Neural crest cell (in vitro differentiated cells): ENCODE measurements around the gene PRICKLE2. TPM values are rescaled to one million over a fixed set of nuclear protein-coding genes. Genes with fewer than 3 reads are reported as not detected.

Source experiments
- DNase-seq: peaks from one replicate; pipeline ENCODE4 v3.0.0; 2021; ENCODE audit warnings: low read depth, mixed read lengths, low spot score
- H3K27ac Mint-ChIP-seq: one replicate; pipeline ENCODE4 v1.8.0; 2021; ENCODE audit warnings: mild to moderate bottlenecking, mixed read lengths; ENCODE audit not compliant: unreplicated experiment
- H3K27me3 Mint-ChIP-seq: 2 replicates; pipeline ENCODE4 v1.8.0; 2021; ENCODE audit warnings: low read depth, mild to moderate bottlenecking, mixed read lengths
- H3K36me3 Mint-ChIP-seq: 2 replicates; pipeline ENCODE4 v1.8.0; 2021; ENCODE audit warnings: low read depth, mild to moderate bottlenecking, mixed read lengths
- H3K4me1 Mint-ChIP-seq: 2 replicates; pipeline ENCODE4 v1.8.0; 2021; ENCODE audit warnings: mixed read lengths
- H3K4me3 Mint-ChIP-seq: one replicate; pipeline ENCODE4 v1.8.0; 2021; ENCODE audit warnings: mild to moderate bottlenecking, mixed read lengths
- H3K9me3 Mint-ChIP-seq: 2 replicates; pipeline ENCODE4 v1.8.0; 2021; ENCODE audit warnings: mixed read lengths
- total RNA-seq: library from RNA; stranded (reverse); gene quantifications from 2 replicates; pipeline ENCODE4 v1.2.1, GENCODE V29; 2021
- TF ChIP-seq, protein P1 (sequence below): fragments of 200-600 bp; sonication (generic); conservative IDR thresholded peaks from 2 replicates; pipeline ENCODE4 v1.5.0; 2021; ENCODE audit warnings: antibody characterized with exemption, mild to moderate bottlenecking

Gene PRICKLE2
- total RNA-seq, 1 donor from 2014 or later, result 11.8 TPM

DNA sequence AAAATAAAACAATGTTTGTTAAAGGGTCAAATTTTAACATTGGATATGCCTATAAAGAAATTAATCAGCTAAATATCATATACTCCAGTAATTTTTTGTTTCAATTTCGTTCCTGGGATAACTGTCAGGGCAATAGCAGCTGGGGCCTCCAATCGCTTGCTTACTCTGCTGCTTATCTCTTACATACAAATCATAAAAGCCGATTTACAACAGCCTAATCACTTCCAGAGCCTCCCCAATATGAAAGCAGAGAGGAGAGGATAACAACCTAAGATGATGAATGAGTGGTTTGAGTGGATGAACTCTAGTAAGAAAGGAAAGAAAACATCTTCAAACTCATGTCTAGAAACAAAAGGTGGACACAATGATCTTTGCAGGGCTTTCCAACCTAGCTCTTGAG lies 121.3 kb downstream of the PRICKLE2 start:
- no peaks in the 10 kb centered on the region for H3K27me3 Mint-ChIP-seq
- H3K36me3 Mint-ChIP-seq, result peaks cover 1% of the 10 kb centered on the region
- TF ChIP-seq, protein P1, sequence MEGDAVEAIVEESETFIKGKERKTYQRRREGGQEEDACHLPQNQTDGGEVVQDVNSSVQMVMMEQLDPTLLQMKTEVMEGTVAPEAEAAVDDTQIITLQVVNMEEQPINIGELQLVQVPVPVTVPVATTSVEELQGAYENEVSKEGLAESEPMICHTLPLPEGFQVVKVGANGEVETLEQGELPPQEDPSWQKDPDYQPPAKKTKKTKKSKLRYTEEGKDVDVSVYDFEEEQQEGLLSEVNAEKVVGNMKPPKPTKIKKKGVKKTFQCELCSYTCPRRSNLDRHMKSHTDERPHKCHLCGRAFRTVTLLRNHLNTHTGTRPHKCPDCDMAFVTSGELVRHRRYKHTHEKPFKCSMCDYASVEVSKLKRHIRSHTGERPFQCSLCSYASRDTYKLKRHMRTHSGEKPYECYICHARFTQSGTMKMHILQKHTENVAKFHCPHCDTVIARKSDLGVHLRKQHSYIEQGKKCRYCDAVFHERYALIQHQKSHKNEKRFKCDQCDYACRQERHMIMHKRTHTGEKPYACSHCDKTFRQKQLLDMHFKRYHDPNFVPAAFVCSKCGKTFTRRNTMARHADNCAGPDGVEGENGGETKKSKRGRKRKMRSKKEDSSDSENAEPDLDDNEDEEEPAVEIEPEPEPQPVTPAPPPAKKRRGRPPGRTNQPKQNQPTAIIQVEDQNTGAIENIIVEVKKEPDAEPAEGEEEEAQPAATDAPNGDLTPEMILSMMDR, result no peak
- no peak for DNase-seq
- no peak overlapping the region for H3K27ac Mint-ChIP-seq
- peaks cover 36% of the 10 kb centered on the region for H3K4me1 Mint-ChIP-seq
- no peak overlapping the region for H3K4me3 Mint-ChIP-seq
- no peaks in the 10 kb centered on the region for H3K9me3 Mint-ChIP-seq

DNA sequence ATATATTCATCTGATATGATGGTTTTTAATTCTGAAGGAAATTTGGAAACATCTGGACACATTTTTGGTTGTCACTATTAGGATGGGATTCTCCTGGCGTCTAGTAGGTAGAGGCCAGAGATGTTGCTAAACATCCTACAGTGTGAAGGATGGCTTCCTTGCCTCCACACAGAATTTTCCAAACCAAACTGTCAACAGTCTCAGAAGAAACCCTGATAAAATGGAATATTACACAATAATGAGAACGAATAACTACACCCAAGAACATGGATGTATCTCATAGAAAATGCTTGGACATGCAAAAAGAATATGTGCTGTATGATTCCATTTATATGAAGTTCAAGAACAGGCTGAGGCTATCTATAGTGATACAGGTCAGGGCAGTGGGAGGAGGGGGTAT lies 122.1 kb downstream of the PRICKLE2 start:
- H3K4me3 Mint-ChIP-seq, result no peak overlapping the region
- H3K27ac Mint-ChIP-seq, result no peak overlapping the region
- DNase-seq, result no peak
- H3K36me3 Mint-ChIP-seq, result peaks cover 6% of the 10 kb centered on the region
- H3K27me3 Mint-ChIP-seq, result no peaks in the 10 kb centered on the region
- TF ChIP-seq, protein P1, result no peak
- peaks cover 28% of the 10 kb centered on the region for H3K4me1 Mint-ChIP-seq
- no peaks in the 10 kb centered on the region for H3K9me3 Mint-ChIP-seq

DNA sequence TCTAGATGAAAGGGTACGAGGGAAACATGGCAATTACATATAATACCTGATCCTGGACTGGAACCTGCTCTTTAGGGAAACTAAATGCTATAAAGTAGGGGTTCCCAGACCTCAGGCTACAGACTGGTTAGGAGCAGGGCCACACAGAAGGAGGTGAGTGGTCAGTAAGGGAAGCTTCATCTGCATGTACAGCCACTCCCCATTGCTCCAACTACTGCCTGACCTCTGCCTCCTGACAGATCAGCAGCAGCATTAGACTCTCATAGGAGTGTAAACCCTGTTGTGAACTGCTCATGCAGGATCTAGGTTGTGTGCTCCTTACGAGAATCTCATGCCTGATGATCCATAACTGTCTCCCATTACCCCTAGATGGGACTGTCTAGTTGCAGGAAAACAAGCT lies 123.1 kb downstream of the PRICKLE2 start:
- DNase-seq, result no peak
- H3K4me1 Mint-ChIP-seq, result peaks cover 22% of the 10 kb centered on the region
- TF ChIP-seq, protein P1, result no peak
- H3K9me3 Mint-ChIP-seq, result no peaks in the 10 kb centered on the region
- no peak overlapping the region for H3K4me3 Mint-ChIP-seq
- H3K36me3 Mint-ChIP-seq, result peaks cover 6% of the 10 kb centered on the region
- no peak overlapping the region for H3K27ac Mint-ChIP-seq
- H3K27me3 Mint-ChIP-seq, result no peaks in the 10 kb centered on the region

DNA sequence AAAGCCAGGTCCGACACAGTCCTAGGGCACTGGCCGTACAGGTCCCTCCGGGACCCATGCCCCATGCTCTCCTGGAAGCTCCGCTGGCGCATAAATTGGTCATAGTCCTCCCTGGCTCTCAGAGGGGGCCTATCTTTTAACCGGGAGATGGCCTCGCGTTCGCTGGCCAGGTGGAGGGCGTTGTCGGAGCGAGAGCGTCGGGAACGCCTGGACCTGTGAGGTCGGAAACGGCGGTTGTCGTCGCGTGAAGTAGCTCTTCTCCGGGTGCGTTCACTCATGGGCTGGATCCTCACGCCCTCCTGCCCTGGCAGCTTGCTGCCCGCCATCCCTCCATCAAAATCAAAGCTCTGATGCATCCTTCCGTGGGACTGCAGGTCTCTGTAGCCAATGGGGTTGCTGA lies 126.0 kb downstream of the PRICKLE2 start:
- H3K4me1 Mint-ChIP-seq, result peaks cover 13% of the 10 kb centered on the region
- no peak overlapping the region for H3K27ac Mint-ChIP-seq
- H3K4me3 Mint-ChIP-seq, result no peak overlapping the region
- TF ChIP-seq, protein P1, result no peak
- no peaks in the 10 kb centered on the region for H3K9me3 Mint-ChIP-seq
- no peak for DNase-seq
- peaks cover 6% of the 10 kb centered on the region for H3K36me3 Mint-ChIP-seq
- no peaks in the 10 kb centered on the region for H3K27me3 Mint-ChIP-seq

DNA sequence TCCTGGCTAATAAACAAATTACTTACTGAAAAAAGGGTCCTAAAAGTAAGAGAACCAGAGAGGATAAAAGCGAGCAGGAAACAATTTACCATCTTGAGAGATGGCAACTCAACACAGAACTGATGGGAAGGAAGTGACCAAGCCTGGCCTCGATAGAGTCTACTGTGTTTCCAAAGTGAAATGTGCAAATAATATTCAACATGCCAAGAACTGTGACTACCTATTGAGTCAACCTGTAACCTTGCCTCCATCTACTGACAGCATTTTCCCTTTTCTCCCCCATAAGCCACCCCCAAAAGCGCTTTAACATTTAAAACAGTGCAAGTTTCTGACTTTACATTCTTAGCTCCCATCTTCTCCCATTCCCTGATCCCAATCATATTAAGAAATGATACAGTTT lies 126.6 kb downstream of the PRICKLE2 start:
- Mint-ChIP-seq H3K36me3 (peaks cover 6% of the 10 kb centered on the region), H3K9me3 (no peaks in the 10 kb centered on the region), H3K27me3 (no peaks in the 10 kb centered on the region), H3K4me1 (peaks cover 16% of the 10 kb centered on the region), H3K27ac (no peak overlapping the region), H3K4me3 (no peak overlapping the region)
- TF ChIP-seq, protein P1, result no peak
- DNase-seq, result no peak

DNA sequence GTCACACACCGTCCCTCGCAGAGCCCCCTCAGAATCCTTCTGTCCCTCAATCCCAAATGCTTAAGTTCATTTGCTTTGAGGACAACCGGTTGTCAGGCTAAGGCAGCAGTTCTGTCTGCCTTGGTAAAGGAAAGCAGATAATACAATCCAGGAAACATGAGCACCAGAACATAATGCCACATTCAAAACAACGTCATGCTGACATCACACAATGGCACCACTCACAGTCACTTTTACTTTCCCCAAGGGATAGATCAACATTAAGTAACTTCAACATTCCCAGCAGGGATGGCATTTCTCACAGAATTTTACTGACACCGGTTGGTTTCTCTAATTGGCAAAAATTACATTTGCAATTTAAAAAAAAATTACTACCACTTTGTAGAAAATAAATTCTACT lies 127.3 kb downstream of the PRICKLE2 start:
- Mint-ChIP-seq H3K27me3 (no peaks in the 10 kb centered on the region), H3K9me3 (no peaks in the 10 kb centered on the region), H3K27ac (no peak overlapping the region), H3K36me3 (peaks cover 6% of the 10 kb centered on the region), H3K4me1 (peaks cover 18% of the 10 kb centered on the region), H3K4me3 (no peak overlapping the region)
- DNase-seq, result no peak
- TF ChIP-seq, protein P1, result no peak
